HepG2 (cell line): ENCODE measurements around the gene DPP6.
"Not testable (repeated sequence)": the region's sequence is repeated elsewhere in the genome, so short reads cannot be mapped to it uniquely, and the experiment has no call there.

Experiments used
- CHD2 ChIP-seq: IDR thresholded peaks from 2 replicates; pipeline ENCODE4 v1.6.1; 2011; ENCODE audit warnings: low read depth, low read length, improper control_type of control experiment
- FOSL1 ChIP-seq: sonication (generic); formaldehyde crosslinking; IDR thresholded peaks from 2 replicates; pipeline ENCODE4 v1.9.0; 2021; ENCODE audit warnings: missing genetic modification reagents, borderline replicate concordance
- KDM1A ChIP-seq: IDR thresholded peaks from 2 replicates; pipeline ENCODE4 v1.6.1; 2016; ENCODE audit warnings: missing compliant biosample characterization
- MEIS1 ChIP-seq: sonication (generic); formaldehyde crosslinking; IDR thresholded peaks from 2 replicates; pipeline ENCODE4 v1.9.0; 2021; ENCODE audit warnings: mild to moderate bottlenecking, missing genetic modification reagents, moderate library complexity, borderline replicate concordance
- RAD21 ChIP-seq: fragments of 450-650 bp; formaldehyde crosslinking; IDR thresholded peaks from 2 replicates; pipeline ENCODE4 v1.5.0; 2020; ENCODE audit warnings: mild to moderate bottlenecking
- REST ChIP-seq, 2 experiments: IDR thresholded peaks; 2 replicates each; pipeline ENCODE4 v1.6.1; 2011 to 2012; ENCODE audit warnings: low read length in 2 of 2, borderline replicate concordance in 1 of 2, low read depth in 1 of 2, mild to moderate bottlenecking in 1 of 2, moderate library complexity in 1 of 2
- SIX4 ChIP-seq: sonication (generic); formaldehyde crosslinking; IDR thresholded peaks from 2 replicates; pipeline ENCODE4 v1.4.0; 2020; ENCODE audit warnings: missing genetic modification reagents
- TBX2 ChIP-seq: sonication (generic); formaldehyde crosslinking; IDR thresholded peaks from 2 replicates; pipeline ENCODE4 v1.5.0; 2020; ENCODE audit warnings: missing genetic modification reagents, mild to moderate bottlenecking, borderline replicate concordance
- THAP8 ChIP-seq: sonication (generic); formaldehyde crosslinking; IDR thresholded peaks from 2 replicates; pipeline ENCODE4 v1.5.1; 2020; ENCODE audit warnings: missing genetic modification reagents, mild to moderate bottlenecking, borderline replicate concordance
- TOE1 ChIP-seq: sonication (generic); formaldehyde crosslinking; IDR thresholded peaks from 2 replicates; pipeline ENCODE4 v1.4.0; 2020; ENCODE audit warnings: mild to moderate bottlenecking, missing genetic modification reagents
- ZNF280B ChIP-seq: sonication (generic); formaldehyde crosslinking; IDR thresholded peaks from 2 replicates; pipeline ENCODE4 v1.5.0; 2020; ENCODE audit warnings: missing genetic modification reagents, mild to moderate bottlenecking, borderline replicate concordance
- TF ChIP-seq, protein P1 (sequence below): sonication (generic); formaldehyde crosslinking; IDR thresholded peaks from 2 replicates; pipeline ENCODE4 v1.4.0; 2020; ENCODE audit warnings: missing genetic modification reagents
- TF ChIP-seq, protein P2 (sequence below): sonication (generic); formaldehyde crosslinking; IDR thresholded peaks from 2 replicates; pipeline ENCODE4 v1.8.1; 2023; ENCODE audit warnings: missing genetic modification reagents, inconsistent platforms, borderline replicate concordance

GRCh38 chr7:154087037-154087725 lies 35.0 kb downstream of the DPP6 start:
- not testable (repeated sequence) for TF ChIP-seq TOE1; TBX2 (CRISPR knock-in tag); REST (IDR thresholded peaks at IDR 0.05; ENCODE audit: borderline replicate concordance in 1 of 2, low read depth in 1 of 2, low read length in 2 of 2); RAD21 (CRISPR knock-in tag); MEIS1 (CRISPR knock-in tag); CHD2; THAP8; KDM1A (CRISPR knock-in tag); ZNF280B (CRISPR knock-in tag); FOSL1 (CRISPR knock-in tag); SIX4 (CRISPR knock-in tag)
- TF ChIP-seq, protein P1, sequence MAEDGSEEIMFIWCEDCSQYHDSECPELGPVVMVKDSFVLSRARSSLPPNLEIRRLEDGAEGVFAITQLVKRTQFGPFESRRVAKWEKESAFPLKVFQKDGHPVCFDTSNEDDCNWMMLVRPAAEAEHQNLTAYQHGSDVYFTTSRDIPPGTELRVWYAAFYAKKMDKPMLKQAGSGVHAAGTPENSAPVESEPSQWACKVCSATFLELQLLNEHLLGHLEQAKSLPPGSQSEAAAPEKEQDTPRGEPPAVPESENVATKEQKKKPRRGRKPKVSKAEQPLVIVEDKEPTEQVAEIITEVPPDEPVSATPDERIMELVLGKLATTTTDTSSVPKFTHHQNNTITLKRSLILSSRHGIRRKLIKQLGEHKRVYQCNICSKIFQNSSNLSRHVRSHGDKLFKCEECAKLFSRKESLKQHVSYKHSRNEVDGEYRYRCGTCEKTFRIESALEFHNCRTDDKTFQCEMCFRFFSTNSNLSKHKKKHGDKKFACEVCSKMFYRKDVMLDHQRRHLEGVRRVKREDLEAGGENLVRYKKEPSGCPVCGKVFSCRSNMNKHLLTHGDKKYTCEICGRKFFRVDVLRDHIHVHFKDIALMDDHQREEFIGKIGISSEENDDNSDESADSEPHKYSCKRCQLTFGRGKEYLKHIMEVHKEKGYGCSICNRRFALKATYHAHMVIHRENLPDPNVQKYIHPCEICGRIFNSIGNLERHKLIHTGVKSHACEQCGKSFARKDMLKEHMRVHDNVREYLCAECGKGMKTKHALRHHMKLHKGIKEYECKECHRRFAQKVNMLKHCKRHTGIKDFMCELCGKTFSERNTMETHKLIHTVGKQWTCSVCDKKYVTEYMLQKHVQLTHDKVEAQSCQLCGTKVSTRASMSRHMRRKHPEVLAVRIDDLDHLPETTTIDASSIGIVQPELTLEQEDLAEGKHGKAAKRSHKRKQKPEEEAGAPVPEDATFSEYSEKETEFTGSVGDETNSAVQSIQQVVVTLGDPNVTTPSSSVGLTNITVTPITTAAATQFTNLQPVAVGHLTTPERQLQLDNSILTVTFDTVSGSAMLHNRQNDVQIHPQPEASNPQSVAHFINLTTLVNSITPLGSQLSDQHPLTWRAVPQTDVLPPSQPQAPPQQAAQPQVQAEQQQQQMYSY: not testable (repeated sequence)
- TF ChIP-seq, protein P2, sequence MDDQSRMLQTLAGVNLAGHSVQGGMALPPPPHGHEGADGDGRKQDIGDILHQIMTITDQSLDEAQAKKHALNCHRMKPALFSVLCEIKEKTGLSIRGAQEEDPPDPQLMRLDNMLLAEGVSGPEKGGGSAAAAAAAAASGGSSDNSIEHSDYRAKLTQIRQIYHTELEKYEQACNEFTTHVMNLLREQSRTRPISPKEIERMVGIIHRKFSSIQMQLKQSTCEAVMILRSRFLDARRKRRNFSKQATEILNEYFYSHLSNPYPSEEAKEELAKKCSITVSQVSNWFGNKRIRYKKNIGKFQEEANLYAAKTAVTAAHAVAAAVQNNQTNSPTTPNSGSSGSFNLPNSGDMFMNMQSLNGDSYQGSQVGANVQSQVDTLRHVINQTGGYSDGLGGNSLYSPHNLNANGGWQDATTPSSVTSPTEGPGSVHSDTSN (CRISPR knock-in tag): not testable (repeated sequence)
